ENCODE measurements around the gene FUNDC1.

- TF ChIP-seq, protein P1, sequence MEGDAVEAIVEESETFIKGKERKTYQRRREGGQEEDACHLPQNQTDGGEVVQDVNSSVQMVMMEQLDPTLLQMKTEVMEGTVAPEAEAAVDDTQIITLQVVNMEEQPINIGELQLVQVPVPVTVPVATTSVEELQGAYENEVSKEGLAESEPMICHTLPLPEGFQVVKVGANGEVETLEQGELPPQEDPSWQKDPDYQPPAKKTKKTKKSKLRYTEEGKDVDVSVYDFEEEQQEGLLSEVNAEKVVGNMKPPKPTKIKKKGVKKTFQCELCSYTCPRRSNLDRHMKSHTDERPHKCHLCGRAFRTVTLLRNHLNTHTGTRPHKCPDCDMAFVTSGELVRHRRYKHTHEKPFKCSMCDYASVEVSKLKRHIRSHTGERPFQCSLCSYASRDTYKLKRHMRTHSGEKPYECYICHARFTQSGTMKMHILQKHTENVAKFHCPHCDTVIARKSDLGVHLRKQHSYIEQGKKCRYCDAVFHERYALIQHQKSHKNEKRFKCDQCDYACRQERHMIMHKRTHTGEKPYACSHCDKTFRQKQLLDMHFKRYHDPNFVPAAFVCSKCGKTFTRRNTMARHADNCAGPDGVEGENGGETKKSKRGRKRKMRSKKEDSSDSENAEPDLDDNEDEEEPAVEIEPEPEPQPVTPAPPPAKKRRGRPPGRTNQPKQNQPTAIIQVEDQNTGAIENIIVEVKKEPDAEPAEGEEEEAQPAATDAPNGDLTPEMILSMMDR (IDR thresholded peaks at IDR 0.05), result no peak
- TF ChIP-seq POLR2A (IDR thresholded peaks at IDR 0.05) (no peak), POLR2AphosphoS5 (IDR thresholded peaks at IDR 0.05) (no peak)
These were observed 35.4 kb downstream of the FUNDC1 start for GRCh38 chrX:44507292-44507691.

Measured in breast epithelium (tissue), 3 donors.